SH-SY5Y (cell line): ENCODE measurements around the gene PLOD1.

Source experiments
- GATA2 ChIP-seq: IDR thresholded peaks from 2 replicates; pipeline ENCODE4 v1.6.1; 2011; ENCODE audit warnings: mild to moderate bottlenecking, low read depth, low read length
- GATA3 ChIP-seq: IDR thresholded peaks from 2 replicates; pipeline ENCODE4 v1.6.1; 2011; ENCODE audit warnings: low read depth, mild to moderate bottlenecking, low read length, moderate library complexity

Gene PLOD1

GRCh38 chr1:12001249-12001917 lies 66.9 kb downstream of the PLOD1 start:
- TF ChIP-seq GATA3 (no peak), GATA2 (no peak)

DNA sequence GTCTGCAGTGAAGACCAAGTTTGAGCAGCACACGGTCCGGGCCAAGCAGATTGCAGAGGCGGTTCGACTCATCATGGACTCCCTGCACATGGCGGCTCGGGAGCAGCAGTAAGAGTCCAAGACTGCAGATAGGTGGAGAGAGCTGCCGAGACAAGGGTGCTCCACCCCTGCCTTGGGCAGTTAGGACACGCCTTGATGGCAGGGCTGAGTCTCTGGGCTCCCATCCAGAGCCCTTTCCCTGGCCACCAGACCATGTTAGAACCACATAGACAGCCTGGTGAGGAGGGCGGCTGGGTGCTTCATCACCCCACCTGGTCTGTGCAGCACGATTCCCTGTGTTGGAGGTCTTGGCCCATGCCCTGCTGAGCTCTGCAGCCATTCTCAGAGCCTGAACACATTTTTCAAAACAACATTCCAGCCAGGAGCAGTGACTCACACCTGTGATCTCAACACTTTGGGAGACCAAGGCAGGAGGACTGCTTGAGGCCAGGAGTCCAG lies 67.5 kb downstream of the PLOD1 start:
- TF ChIP-seq GATA2 = no peak
- no peak for TF ChIP-seq GATA3

DNA sequence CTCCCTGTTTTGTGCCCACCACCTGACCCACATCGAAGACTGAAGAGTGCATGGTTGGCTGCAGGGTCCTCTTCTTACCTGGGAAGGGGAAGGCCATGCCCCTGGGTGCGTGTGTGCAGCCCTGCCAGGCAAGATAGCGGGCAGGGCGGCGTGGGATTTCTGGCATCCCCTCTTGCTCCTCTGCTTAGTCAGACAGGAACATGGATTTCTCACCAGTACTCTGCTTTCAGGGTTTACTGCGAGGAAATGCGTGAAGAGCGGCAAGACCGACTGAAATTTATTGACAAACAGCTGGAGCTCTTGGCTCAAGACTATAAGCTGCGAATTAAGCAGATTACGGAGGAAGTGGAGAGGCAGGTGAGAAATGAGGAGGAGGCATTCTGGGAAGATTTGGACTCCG lies 69.2 kb downstream of the PLOD1 start:
- TF ChIP-seq GATA2 (no peak), GATA3 (no peak)

GRCh38 chr1:12005488-12006166 lies 71.1 kb downstream of the PLOD1 start:
- TF ChIP-seq GATA3 = no peak
- TF ChIP-seq GATA2 = no peak

GRCh38 chr1:12006167-12006921 lies 71.8 kb downstream of the PLOD1 start:
- TF ChIP-seq GATA2 = no peak
- TF ChIP-seq GATA3 = no peak

- TF ChIP-seq GATA3 = no peak
- TF ChIP-seq GATA2 = no peak
These were observed 72.7 kb downstream of the PLOD1 start for GRCh38 chr1:12007204-12007603.

GRCh38 chr1:12009318-12009947 lies 74.9 kb downstream of the PLOD1 start:
- TF ChIP-seq GATA2 (no peak), GATA3 (no peak)

GRCh38 chr1:12010746-12011570 lies 76.4 kb downstream of the PLOD1 start:
- TF ChIP-seq GATA2 (no peak), GATA3 (no peak)

DNA sequence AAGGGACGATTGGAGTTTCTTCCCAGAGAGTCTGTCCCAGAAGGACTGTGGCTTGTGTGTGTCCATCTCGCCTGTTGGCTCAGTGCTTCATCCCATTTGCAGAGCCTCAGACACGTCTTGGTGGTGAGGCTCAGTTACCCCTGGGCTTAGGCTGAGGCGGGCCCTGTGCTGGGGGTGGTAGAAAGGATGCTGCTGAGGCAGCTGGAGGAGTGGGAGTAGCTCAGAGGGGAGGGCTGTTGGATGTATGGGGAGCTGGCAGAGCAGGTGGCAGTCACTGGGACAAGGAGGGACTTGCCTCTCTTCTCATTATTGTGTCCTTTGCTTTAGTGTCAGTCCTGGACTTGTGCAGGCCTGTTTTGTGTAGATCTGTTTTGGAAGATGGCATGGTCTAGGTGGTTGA lies 77.5 kb downstream of the PLOD1 start:
- no peak for TF ChIP-seq GATA3
- no peak for TF ChIP-seq GATA2

DNA sequence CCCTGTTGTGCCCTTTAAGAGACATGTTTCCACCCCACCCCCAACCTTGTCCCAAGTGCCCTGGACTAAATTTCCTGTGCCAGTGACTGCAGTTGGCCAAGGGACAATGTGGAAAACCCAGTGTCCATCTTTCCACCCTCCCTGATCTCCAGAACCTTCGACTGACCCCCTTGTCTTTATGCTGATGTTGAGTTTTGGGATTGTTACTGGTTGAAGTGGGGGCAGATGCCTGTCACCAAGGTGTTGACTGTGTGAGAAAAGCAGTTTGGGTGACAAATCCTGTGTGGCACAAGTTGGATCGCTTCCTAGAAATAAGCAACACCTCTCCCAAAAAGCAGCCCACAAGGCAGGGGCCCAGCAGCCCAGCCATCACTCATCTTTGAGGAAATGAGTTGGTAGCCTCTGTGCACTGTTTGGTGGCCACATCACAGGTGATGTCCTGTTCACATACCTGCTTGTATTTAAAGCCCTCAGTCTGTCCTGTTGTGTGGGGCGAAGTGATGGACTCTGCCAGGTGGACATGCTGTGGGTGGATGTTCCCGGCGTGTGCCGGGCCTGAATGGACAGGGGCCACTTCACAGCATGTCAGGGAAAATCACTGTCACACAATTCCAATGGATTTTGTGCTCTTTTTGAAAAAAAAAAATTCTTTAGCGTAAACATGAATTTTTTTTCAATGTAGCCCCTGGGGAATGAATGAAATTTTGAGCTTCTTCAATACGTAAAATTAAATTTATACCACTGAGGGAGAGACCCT lies 78.2 kb downstream of the PLOD1 start:
- TF ChIP-seq GATA2 (no peak), GATA3 (no peak)

GRCh38 chr1:12014141-12014991 lies 79.8 kb downstream of the PLOD1 start:
- TF ChIP-seq GATA2 (no peak), GATA3 (no peak)

DNA sequence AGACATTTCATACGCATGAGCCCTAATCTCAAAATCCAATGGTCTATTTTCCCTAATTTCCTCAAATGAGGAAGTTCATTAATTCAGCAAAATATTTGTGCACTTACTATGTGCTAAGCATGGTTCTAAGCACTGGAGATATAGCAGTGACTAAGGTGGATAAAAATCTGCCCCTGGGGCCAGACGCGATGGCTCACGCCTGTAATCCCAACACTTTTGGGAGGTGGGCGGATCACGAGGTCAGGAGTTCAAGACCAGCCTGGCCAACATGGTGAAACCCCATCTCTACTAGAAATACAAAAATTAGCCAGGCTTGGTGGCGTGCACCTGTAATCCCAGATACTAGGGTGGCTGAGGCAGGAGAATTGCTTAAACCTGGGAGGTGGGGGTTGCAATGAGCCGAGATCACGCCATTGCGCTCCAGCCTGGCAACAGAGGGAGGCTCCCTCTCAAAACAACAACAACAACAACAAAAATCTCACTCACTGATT lies 80.5 kb downstream of the PLOD1 start:
- TF ChIP-seq GATA2 (no peak), GATA3 (no peak)
